Colonic mucosa (tissue), 4 donors: ENCODE measurements around the gene MET. TPM values are rescaled to one million over a fixed set of nuclear protein-coding genes. Genes with fewer than 3 reads are reported as not detected.
"Not testable (repeated sequence)": the region's sequence is repeated elsewhere in the genome, so short reads cannot be mapped to it uniquely, and the experiment has no call there.

Experiments used
- DNase-seq: peaks from one replicate; pipeline ENCODE4 v3.0.0-alpha.2; 2020
- H3K27ac ChIP-seq: fragments of 200-600 bp; one replicate; pipeline ENCODE4 v1.8.0; 2021
- H3K27me3 ChIP-seq: fragments of 200-600 bp; one replicate; pipeline ENCODE4 v1.8.0; 2021
- H3K36me3 ChIP-seq: fragments of 200-600 bp; one replicate; pipeline ENCODE4 v1.8.0; 2021
- H3K4me1 ChIP-seq: fragments of 200-600 bp; one replicate; pipeline ENCODE4 v1.8.0; 2021; ENCODE audit warnings: mild to moderate bottlenecking
- H3K4me3 ChIP-seq: fragments of 200-600 bp; one replicate; pipeline ENCODE4 v1.8.0; 2021
- H3K9ac ChIP-seq, 2 donors: one replicate each; pipeline ENCODE4 v1.7.0; 2013; ENCODE audit warnings: control low read depth in 2 of 2, low read depth in 2 of 2, low read length in 2 of 2
- H3K9me3 ChIP-seq: fragments of 200-600 bp; one replicate; pipeline ENCODE4 v1.8.0; 2021
- CTCF ChIP-seq: fragments of 200-600 bp; IDR thresholded peaks from one replicate; pipeline ENCODE4 v1.8.0; 2022; ENCODE audit warnings: antibody characterized with exemption, mild to moderate bottlenecking
- intact Hi-C: fragments of 100-400 bp; cut with DNase I; formaldehyde crosslinking; loops from one replicate; pipeline ENCODE4 v1.14.1; 2022
- total RNA-seq, 2 donors: library from RNA; stranded (reverse); fragmentation: NEBNext Ultra II Directional in 1 of 2; extraction: Animal tissue kit (Norgen Biotek cat#: 25700) in 1 of 2; gene quantifications; one replicate each; pipeline ENCODE4 v1.2.1, GENCODE V29; 2021
- donor health status: healthy.
- donor health status: DM: no; HTN: no; CAD: no.
- donor health status: DM: no; HTN: no; CAD: no.

MET gene
- total RNA-seq, 2 donors from 2014 or later, result 38.3 to 45.3 TPM

GRCh38 chr7:116740231-116740630 lies 68.2 kb downstream of the MET start:
- no peaks in the 10 kb centered on the region for H3K36me3 ChIP-seq
- DNase-seq, result no peak
- no peak overlapping the region for H3K9ac ChIP-seq
- H3K4me1 ChIP-seq, result no peaks in the 10 kb centered on the region
- no peak for TF ChIP-seq CTCF
- intact Hi-C loops, result no loop called here
- no peak overlapping the region for H3K4me3 ChIP-seq
- H3K9me3 ChIP-seq, result no peaks in the 10 kb centered on the region
- H3K27ac ChIP-seq, result no peak overlapping the region
- no peaks in the 10 kb centered on the region for H3K27me3 ChIP-seq

GRCh38 chr7:116740755-116741462 lies 68.9 kb downstream of the MET start:
- Histone ChIP-seq H3K4me3 (no peak overlapping the region), H3K9me3 (no peaks in the 10 kb centered on the region), H3K4me1 (no peaks in the 10 kb centered on the region), H3K36me3 (no peaks in the 10 kb centered on the region), H3K27ac (no peak overlapping the region), H3K9ac (no peak overlapping the region), H3K27me3 (no peaks in the 10 kb centered on the region)
- DNase-seq, result no peak
- TF ChIP-seq CTCF, result no peak
- intact Hi-C loops, result no loop called here

- Histone ChIP-seq H3K9me3 (no peaks in the 10 kb centered on the region), H3K4me3 (no peak overlapping the region), H3K9ac (no peak overlapping the region), H3K27me3 (no peaks in the 10 kb centered on the region), H3K27ac (no peak overlapping the region), H3K36me3 (no peaks in the 10 kb centered on the region), H3K4me1 (no peaks in the 10 kb centered on the region)
- intact Hi-C loops, result no loop called here
- no peak for TF ChIP-seq CTCF
- DNase-seq, result no peak
Observed at GRCh38 chr7:116741625-116742316, 69.8 kb downstream of the MET start.

- H3K4me1 ChIP-seq, result no peaks in the 10 kb centered on the region
- H3K9me3 ChIP-seq, result no peaks in the 10 kb centered on the region
- TF ChIP-seq CTCF, result no peak
- no peak overlapping the region for H3K4me3 ChIP-seq
- no peaks in the 10 kb centered on the region for H3K36me3 ChIP-seq
- DNase-seq, result no peak
- no peak overlapping the region for H3K9ac ChIP-seq
- no peak overlapping the region for H3K27ac ChIP-seq
- intact Hi-C loops, result no loop called here
- H3K27me3 ChIP-seq, result no peaks in the 10 kb centered on the region
Observed at GRCh38 chr7:116742641-116743040, 70.6 kb downstream of the MET start.

GRCh38 chr7:116743835-116744234 lies 71.8 kb downstream of the MET start:
- H3K9ac ChIP-seq, H3K36me3 ChIP-seq, DNase-seq, H3K4me1 ChIP-seq, H3K27me3 ChIP-seq, H3K4me3 ChIP-seq, H3K9me3 ChIP-seq, H3K27ac ChIP-seq, intact Hi-C loops: not testable (repeated sequence)

- H3K27me3 ChIP-seq, H3K36me3 ChIP-seq, H3K4me1 ChIP-seq, H3K9me3 ChIP-seq, H3K27ac ChIP-seq, intact Hi-C loops, H3K9ac ChIP-seq, DNase-seq, H3K4me3 ChIP-seq: not testable (repeated sequence)
Observed at GRCh38 chr7:116746388-116746787, 74.4 kb downstream of the MET start.

- not testable (repeated sequence) for H3K4me1 ChIP-seq
Observed at GRCh38 chr7:116751070-116751469, 79.1 kb downstream of the MET start.

More at GRCh38 chr7:116751070-116751469, 79.1 kb downstream of the MET start:
- H3K9me3 ChIP-seq, H3K27me3 ChIP-seq, H3K27ac ChIP-seq, H3K9ac ChIP-seq, DNase-seq, H3K36me3 ChIP-seq, intact Hi-C loops, H3K4me3 ChIP-seq: not testable (repeated sequence)
